GM13976 (cell line): ENCODE results near the gene SNORC.

Experiments used
- DNase-seq: peaks from one replicate; pipeline ENCODE4 v3.0.0; 2012; ENCODE audit warnings: low spot score
- CTCF ChIP-seq: IDR thresholded peaks from 2 replicates; pipeline ENCODE4 v1.5.1; 2012; ENCODE audit warnings: borderline replicate concordance, mild to moderate bottlenecking; ENCODE audit not compliant: insufficient read depth; ENCODE audit errors: extremely low read depth, missing control alignments, control extremely low read depth
- in situ Hi-C: fragments of 300-500 bp; cut with MboI; formaldehyde crosslinking; loops from one replicate; pipeline ENCODE4 v1.12.0; 2022; ENCODE audit warnings: low sequenced_read_pairs, mixed read lengths, inconsistent platforms; ENCODE audit not compliant: unreplicated experiment

SNORC gene

GRCh38 chr2:232870018-232870765, at the start of gene SNORC:
Gene SNORC, plus strand, starts transcription at chr2:232870264. Its CDS starts 78 bp downstream, at chr2:232870342.
- no peak for TF ChIP-seq CTCF
- in situ Hi-C loops = no loop called here
- no peak for DNase-seq

GRCh38 chr2:232829988-232830387, 40.1 kb upstream of the SNORC start:
- DNase-seq = no peak
- TF ChIP-seq CTCF = no peak
- in situ Hi-C loops = no loop called here

GRCh38 chr2:232831496-232831895, 38.6 kb upstream of the SNORC start:
- in situ Hi-C loops = no loop called here
- no peak for TF ChIP-seq CTCF
- DNase-seq = no peak

- no peak for DNase-seq
- in situ Hi-C loops = no loop called here
- no peak for TF ChIP-seq CTCF
Observed at GRCh38 chr2:232833830-232834229, 36.2 kb upstream of the SNORC start.

- no peak for DNase-seq
- no peak for TF ChIP-seq CTCF
- in situ Hi-C loops = no loop called here
Observed at GRCh38 chr2:232835687-232836208, 34.3 kb upstream of the SNORC start.

GRCh38 chr2:232836934-232837333, 33.1 kb upstream of the SNORC start:
- no peak for TF ChIP-seq CTCF
- no peak for DNase-seq
- in situ Hi-C loops = no loop called here
